ENCODE results near the gene KEAP1. TPM values are rescaled to one million over a fixed set of nuclear protein-coding genes. Genes with fewer than 3 reads are reported as not detected.
"Not testable (repeated sequence)": the region's sequence is repeated elsewhere in the genome, so short reads cannot be mapped to it uniquely, and the experiment has no call there.

Gene KEAP1
- total RNA-seq, 2 experiments from 2014 or later, result 68.9 to 93.5 TPM

DNA sequence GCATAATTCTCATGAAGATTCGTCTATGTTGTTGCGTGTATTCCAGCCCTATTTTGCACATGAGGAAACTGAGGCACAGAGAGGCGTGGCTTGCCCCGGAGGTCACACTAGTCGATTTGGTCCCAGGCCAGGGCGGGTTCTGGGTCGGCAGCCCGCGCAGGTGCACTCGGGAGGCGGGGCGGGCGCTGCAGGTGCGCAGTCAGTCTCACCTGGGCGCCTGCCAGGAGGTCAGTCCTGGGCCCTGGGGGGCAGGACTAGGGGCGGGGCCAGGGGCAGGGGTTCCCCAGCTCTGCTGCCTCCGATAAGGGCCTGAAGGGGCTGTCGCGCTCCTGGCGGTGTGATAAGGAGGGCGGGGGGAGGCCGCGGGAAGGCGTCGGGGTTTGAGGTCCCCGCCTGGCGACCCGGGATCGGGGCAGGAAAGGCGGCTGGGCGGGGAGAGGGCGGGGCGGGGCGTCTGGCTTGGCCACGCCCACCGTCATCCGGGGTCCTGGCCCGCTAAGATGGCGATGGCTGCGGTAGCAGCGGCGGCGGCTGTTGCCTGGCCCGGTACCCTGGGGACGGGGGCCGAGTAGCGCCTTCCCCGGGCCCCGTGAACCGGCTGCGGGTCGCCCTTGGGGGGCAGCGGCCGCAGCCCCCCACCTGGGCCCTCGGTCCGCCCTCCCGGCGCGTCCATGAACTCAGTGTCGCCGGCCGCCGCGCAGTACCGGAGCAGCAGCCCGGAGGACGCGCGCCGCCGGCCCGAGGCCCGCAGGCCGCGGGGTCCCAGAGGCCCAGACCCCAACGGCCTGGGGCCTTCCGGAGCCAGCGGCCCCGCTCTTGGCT, 40.5 kb upstream of the KEAP1 start, which contains the start of gene ATG4D:
Gene ATG4D (plus strand): TSS at position 485 of the 822 bp plus-strand sequence. CDS start 187 bp downstream, at position 672.
- H3K4me1 ChIP-seq (ENCODE audit: insufficient read depth, low read length, poor library complexity, severe bottlenecking), result peaks cover 17% of the 10 kb centered on the region
- H3K9me2 ChIP-seq (ENCODE audit: insufficient read depth, low read length), result no peaks in the 10 kb centered on the region
- POLR2A ChIA-PET, result interaction anchor here (0.6 to 1.3 kb wide), 5 partner anchors 8 to 126 kb away, joined by 3 to 5 read pairs (median 4); no protein-coding TSS in a partner anchor
- peak; percentile 83 for DNase-seq (ENCODE audit: low spot score)
- peak within 1 kb of the TSS; percentile 66 for H2AFZ ChIP-seq (ENCODE audit: low read length)
- peak within 1 kb of the TSS; percentile 86 for H3K4me2 ChIP-seq (ENCODE audit: low read length)
- no TSS peak for BruUV-seq (replicated peaks)
- no peak for TF ChIP-seq EZH2phosphoT487 (IDR thresholded peaks at IDR 0.05; ENCODE audit: borderline replicate concordance, low read depth, low read length)
- TF ChIP-seq, protein P1, sequence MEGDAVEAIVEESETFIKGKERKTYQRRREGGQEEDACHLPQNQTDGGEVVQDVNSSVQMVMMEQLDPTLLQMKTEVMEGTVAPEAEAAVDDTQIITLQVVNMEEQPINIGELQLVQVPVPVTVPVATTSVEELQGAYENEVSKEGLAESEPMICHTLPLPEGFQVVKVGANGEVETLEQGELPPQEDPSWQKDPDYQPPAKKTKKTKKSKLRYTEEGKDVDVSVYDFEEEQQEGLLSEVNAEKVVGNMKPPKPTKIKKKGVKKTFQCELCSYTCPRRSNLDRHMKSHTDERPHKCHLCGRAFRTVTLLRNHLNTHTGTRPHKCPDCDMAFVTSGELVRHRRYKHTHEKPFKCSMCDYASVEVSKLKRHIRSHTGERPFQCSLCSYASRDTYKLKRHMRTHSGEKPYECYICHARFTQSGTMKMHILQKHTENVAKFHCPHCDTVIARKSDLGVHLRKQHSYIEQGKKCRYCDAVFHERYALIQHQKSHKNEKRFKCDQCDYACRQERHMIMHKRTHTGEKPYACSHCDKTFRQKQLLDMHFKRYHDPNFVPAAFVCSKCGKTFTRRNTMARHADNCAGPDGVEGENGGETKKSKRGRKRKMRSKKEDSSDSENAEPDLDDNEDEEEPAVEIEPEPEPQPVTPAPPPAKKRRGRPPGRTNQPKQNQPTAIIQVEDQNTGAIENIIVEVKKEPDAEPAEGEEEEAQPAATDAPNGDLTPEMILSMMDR (conservative IDR thresholded peaks at IDR 0.05; ENCODE audit: low read length), result no peak
- H3K9me3 ChIP-seq (ENCODE audit: low read length), result no peaks in the 10 kb centered on the region
- peak within 1 kb of the TSS; percentile 35 for H3K27ac ChIP-seq (ENCODE audit: low read depth, low read length, poor library complexity, severe bottlenecking)
- CTCF ChIA-PET (ENCODE audit: unreplicated experiment), result no interaction called here
- peaks cover 14% of the 10 kb centered on the region for H3K36me3 ChIP-seq (ENCODE audit: insufficient read depth, low read length)
- intact Hi-C loops (cut with micrococcal nuclease; ENCODE audit: unreplicated experiment), result no loop called here
- H4K20me1 ChIP-seq (ENCODE audit: insufficient read depth, low read length), result no peaks in the 10 kb centered on the region
- peak within 1 kb of the TSS; percentile 96 for H3K4me3 ChIP-seq (ENCODE audit: low read depth, low read length, poor library complexity, severe bottlenecking)
- H3K79me2 ChIP-seq (ENCODE audit: insufficient read depth, low read depth, low read length), result peaks cover 12% of the 10 kb centered on the region; the same call in 1 of the 2 replicates

DNA sequence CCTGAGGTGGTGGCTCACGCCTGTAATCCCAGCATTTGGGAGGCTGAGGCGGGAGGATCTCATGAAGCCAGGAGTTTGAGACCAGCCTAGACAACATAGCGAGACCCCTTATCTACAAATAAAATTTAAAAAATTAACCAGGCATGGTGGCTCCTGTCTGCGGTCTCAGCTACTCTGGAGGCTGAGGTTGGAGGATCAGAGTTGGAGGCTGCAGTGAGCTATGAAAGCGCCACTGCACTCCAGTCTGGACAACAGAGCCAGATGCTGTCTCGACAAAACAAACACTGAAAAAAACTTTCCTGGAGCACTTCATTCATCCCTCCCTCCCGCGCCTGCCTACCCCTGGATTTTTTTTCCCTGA, 39.9 kb upstream of the KEAP1 start:
- H2AFZ ChIP-seq (ENCODE audit: low read length), result peak overlapping the region; percentile 66; the same call in 1 of the 2 replicates
- peaks cover 8% of the 10 kb centered on the region for H3K36me3 ChIP-seq (ENCODE audit: insufficient read depth, low read length)
- H4K20me1 ChIP-seq (ENCODE audit: insufficient read depth, low read length), result no peaks in the 10 kb centered on the region
- CTCF ChIA-PET (ENCODE audit: unreplicated experiment), result no interaction called here
- POLR2A ChIA-PET, result interaction anchor here (0.6 to 1.3 kb wide), 5 partner anchors 7 to 125 kb away, joined by 3 to 5 read pairs (median 4); no protein-coding TSS in a partner anchor
- H3K4me2 ChIP-seq (ENCODE audit: low read length), result peak overlapping the region; percentile 86
- H3K9me3 ChIP-seq (ENCODE audit: low read length), result no peaks in the 10 kb centered on the region
- H3K9me2 ChIP-seq (ENCODE audit: insufficient read depth, low read length), result no peaks in the 10 kb centered on the region
- intact Hi-C loops (cut with micrococcal nuclease; ENCODE audit: unreplicated experiment), result no loop called here
- TF ChIP-seq EZH2phosphoT487 (IDR thresholded peaks at IDR 0.05; ENCODE audit: borderline replicate concordance, low read depth, low read length), result no peak
- H3K79me2 ChIP-seq (ENCODE audit: insufficient read depth, low read depth, low read length), result peaks cover 12% of the 10 kb centered on the region; the same call in 1 of the 2 replicates
- H3K4me3 ChIP-seq (ENCODE audit: low read depth, low read length, poor library complexity, severe bottlenecking), result peak overlapping the region; percentile 96
- DNase-seq (ENCODE audit: low spot score), result peak; percentile 22
- H3K27ac ChIP-seq (ENCODE audit: low read depth, low read length, poor library complexity, severe bottlenecking), result no peak overlapping the region
- H3K4me1 ChIP-seq (ENCODE audit: insufficient read depth, low read length, poor library complexity, severe bottlenecking), result peaks cover 17% of the 10 kb centered on the region
- BruUV-seq (replicated peaks), result no TSS peak

DNA sequence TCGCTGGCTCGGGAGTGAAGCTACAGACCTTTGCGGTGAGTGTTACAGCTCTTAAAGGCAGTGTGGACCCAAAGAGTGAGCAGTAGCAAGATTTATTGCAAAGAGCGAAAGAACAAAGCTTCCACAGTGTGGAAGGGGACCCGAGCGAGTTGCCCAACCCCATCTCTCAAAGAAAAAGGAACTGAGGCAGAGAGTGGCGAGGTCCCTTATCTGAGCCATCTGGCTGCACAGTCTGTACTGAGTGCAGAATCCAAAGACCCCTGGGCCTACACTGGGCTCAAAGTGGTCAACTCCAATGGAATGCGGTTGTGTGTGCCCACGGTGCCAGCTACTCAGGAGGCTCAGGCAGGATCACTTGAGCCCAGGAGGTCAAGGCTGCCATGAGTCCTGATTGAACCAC, 35.9 kb upstream of the KEAP1 start:
- POLR2A ChIA-PET, result interaction anchor here (0.6 kb wide), 1 partner anchor 12 kb away, joined by 4 read pairs; no protein-coding TSS in a partner anchor
- DNase-seq (ENCODE audit: low spot score); H3K9me3 ChIP-seq (ENCODE audit: low read length); H3K4me2 ChIP-seq (ENCODE audit: low read length); H4K20me1 ChIP-seq (ENCODE audit: insufficient read depth, low read length); H3K4me3 ChIP-seq (ENCODE audit: low read depth, low read length, poor library complexity, severe bottlenecking); H3K27ac ChIP-seq (ENCODE audit: low read depth, low read length, poor library complexity, severe bottlenecking); H3K9me2 ChIP-seq (ENCODE audit: insufficient read depth, low read length); intact Hi-C loops (cut with micrococcal nuclease; ENCODE audit: unreplicated experiment); BruUV-seq (replicated peaks); H3K4me1 ChIP-seq (ENCODE audit: insufficient read depth, low read length, poor library complexity, severe bottlenecking); H3K79me2 ChIP-seq (ENCODE audit: insufficient read depth, low read depth, low read length); H2AFZ ChIP-seq (ENCODE audit: low read length); CTCF ChIA-PET (ENCODE audit: unreplicated experiment); H3K36me3 ChIP-seq (ENCODE audit: insufficient read depth, low read length): not testable (repeated sequence)
